Keratinocyte (primary cell): ENCODE data around the gene C14orf119. TPM values are rescaled to one million over a fixed set of nuclear protein-coding genes. Genes with fewer than 3 reads are reported as not detected.

ENCODE experiments used
- DNase-seq: peaks from one replicate; pipeline ENCODE4 v3.0.0-alpha.2; 2011; ENCODE audit warnings: low read depth, missing footprints, low spot score
- FAIRE-seq: peaks from 2 replicates; lab custom pipeline; 2011; peaks lifted over from hg19 to GRCh38; lab: Jason Lieb, UNC
- H2AFZ ChIP-seq: 2 replicates; pipeline ENCODE4 v1.6.0; 2012; ENCODE audit warnings: low read length, control low read depth, inconsistent platforms; ENCODE audit not compliant: control insufficient read depth
- H3K27ac ChIP-seq: 2 replicates; pipeline ENCODE4 v1.5.1; 2011; ENCODE audit warnings: low read length; ENCODE audit not compliant: control insufficient read depth, insufficient read depth
- H3K27me3 ChIP-seq: 3 replicates; pipeline ENCODE4 v1.6.0; 2011; ENCODE audit warnings: low read length; ENCODE audit not compliant: control insufficient read depth, insufficient read depth; ENCODE audit errors: extremely low read depth
- H3K36me3 ChIP-seq, 2 experiments: 2 replicates in 1 of 2; 3 replicates in 1 of 2; pipeline ENCODE4 v1.5.1; 2011; ENCODE audit warnings: low read length in 2 of 2, mild to moderate bottlenecking in 1 of 2; ENCODE audit not compliant: control insufficient read depth in 2 of 2, insufficient read depth in 2 of 2; ENCODE audit errors: extremely low read depth in 1 of 2
- H3K4me1 ChIP-seq: 3 replicates; pipeline ENCODE4 v1.5.1; 2011; ENCODE audit warnings: low read length; ENCODE audit not compliant: control insufficient read depth, insufficient read depth; ENCODE audit errors: extremely low read depth
- H3K4me2 ChIP-seq: 3 replicates; pipeline ENCODE4 v1.6.0; 2011; ENCODE audit warnings: low read depth, low read length; ENCODE audit not compliant: control insufficient read depth, insufficient read depth; ENCODE audit errors: extremely low read depth
- H3K4me3 ChIP-seq, 3 experiments: fragments of 200-600 bp in 1 of 3; sonication (generic) in 1 of 3; 2 replicates in 2 of 3; 3 replicates in 1 of 3; pipeline ENCODE4 v1.5.1; 2011 to 2016; ENCODE audit warnings: low read length in 3 of 3, mild to moderate bottlenecking in 3 of 3, control low read depth in 2 of 3, inconsistent platforms in 1 of 3, low read depth in 1 of 3, mixed read lengths in 1 of 3, mixed run types in 1 of 3, moderate library complexity in 1 of 3; ENCODE audit not compliant: control insufficient read depth in 2 of 3, insufficient read depth in 2 of 3; ENCODE audit errors: extremely low read depth in 1 of 3
- H3K79me2 ChIP-seq: 2 replicates; pipeline ENCODE4 v1.6.0; 2012; ENCODE audit warnings: low read length; ENCODE audit not compliant: control insufficient read depth, insufficient read depth
- H3K9ac ChIP-seq: 3 replicates; pipeline ENCODE4 v1.6.0; 2011; ENCODE audit warnings: low read length; ENCODE audit not compliant: control insufficient read depth, insufficient read depth; ENCODE audit errors: extremely low read depth
- H3K9me1 ChIP-seq: 3 replicates; pipeline ENCODE4 v1.6.0; 2011; ENCODE audit warnings: low read length; ENCODE audit not compliant: control insufficient read depth, insufficient read depth; ENCODE audit errors: extremely low read depth
- H3K9me3 ChIP-seq: 2 replicates; pipeline ENCODE4 v1.5.1; 2012; ENCODE audit warnings: low read depth, low read length; ENCODE audit not compliant: control insufficient read depth
- H4K20me1 ChIP-seq: 3 replicates; pipeline ENCODE4 v1.6.0; 2011; ENCODE audit warnings: low read length; ENCODE audit not compliant: control insufficient read depth, insufficient read depth; ENCODE audit errors: extremely low read depth
- CTCF ChIP-seq, 3 experiments: IDR thresholded peaks in 1 of 3; conservative IDR thresholded peaks in 1 of 3; optimal IDR thresholded peaks in 1 of 3; 2 replicates in 2 of 3; 3 replicates in 1 of 3; pipeline versions ENCODE3 to v1.5.1; 2011; ENCODE audit warnings: low read length in 3 of 3, mild to moderate bottlenecking in 3 of 3, moderate library complexity in 2 of 3, control low read depth in 1 of 3, inconsistent platforms in 1 of 3; ENCODE audit not compliant: insufficient read depth in 2 of 3; ENCODE audit errors: extremely low read depth in 1 of 3
- EZH2 ChIP-seq: IDR thresholded peaks from one replicate; pipeline ENCODE4 v1.6.1; 2012; ENCODE audit warnings: inconsistent platforms, mild to moderate bottlenecking, low read length, moderate library complexity
- dilution Hi-C: fragments of 300-500 bp; cut with MboI; formaldehyde crosslinking; loops from one replicate; pipeline ENCODE4 v1.7.0; 2020; ENCODE audit warnings: low sequenced_read_pairs; ENCODE audit not compliant: extremely low pct_ligation_motif_present
- polyA plus RNA-seq, 5 experiments: library from polyadenylated mRNA; depleted of rRNA in 3 of 5; stranded (reverse) in 3 of 5; stranded (forward) in 1 of 5; unstranded in 1 of 5; fragments of >200 nt; gene quantifications; 1 replicate in 1 of 5; 2 replicates in 3 of 5; 3 replicates in 1 of 5; pipeline versions ENCODE4 v1.2.1 to v1.2.3, GENCODE V29; 2011 to 2012; ENCODE audit warnings: missing spikeins in 2 of 5, low read depth in 1 of 5, low replicate concordance in 1 of 5

C14orf119 gene
- polyA plus RNA-seq, 1 donor (not counting 4 experiments of a cell fraction or from before 2014, with no cell fraction given): 73.7 TPM

GRCh38 chr14:23077962-23078361 lies 17.3 kb upstream of the C14orf119 start:
- Histone ChIP-seq H3K4me3 (no peak overlapping the region), H3K4me2 (no peak overlapping the region), H3K4me1 (peaks cover 15% of the 10 kb centered on the region), H2AFZ (no peak overlapping the region), H3K9me1 (no peaks in the 10 kb centered on the region), H3K27ac (peak overlapping the region; percentile 44), H3K9ac (no peak overlapping the region), H3K27me3 (no peaks in the 10 kb centered on the region), H3K9me3 (no peaks in the 10 kb centered on the region), H4K20me1 (no peaks in the 10 kb centered on the region), H3K79me2 (peaks cover 4% of the 10 kb centered on the region), H3K36me3 (peaks cover 17 to 56% of the 10 kb centered on the region in 2 experiments)
- TF ChIP-seq EZH2 (no peak), CTCF (optimal IDR thresholded peaks at IDR 0.05 in 1 of 3, IDR thresholded peaks at IDR 0.05 in 1 of 3, conservative IDR thresholded peaks at IDR 0.05 in 1 of 3; ENCODE audit: extremely low read depth in 1 of 3, insufficient read depth in 2 of 3, low read length in 3 of 3) (no peak)
- FAIRE-seq: no peak
- dilution Hi-C loops: no loop called here
- no peak for DNase-seq

GRCh38 chr14:23078692-23079116 lies 16.6 kb upstream of the C14orf119 start:
- DNase-seq (no peak), FAIRE-seq (peak; percentile 86)
- Histone ChIP-seq H3K4me1 (peaks cover 15% of the 10 kb centered on the region), H3K27ac (peak overlapping the region; percentile 44), H3K36me3 (peaks cover 18 to 61% of the 10 kb centered on the region in 2 experiments), H3K27me3 (no peaks in the 10 kb centered on the region), H3K4me3 (no peak overlapping the region), H2AFZ (no peak overlapping the region), H4K20me1 (no peaks in the 10 kb centered on the region), H3K4me2 (peak overlapping the region; percentile 20), H3K9ac (peak overlapping the region; percentile 18), H3K79me2 (peaks cover 4% of the 10 kb centered on the region), H3K9me3 (no peaks in the 10 kb centered on the region), H3K9me1 (no peaks in the 10 kb centered on the region)
- TF ChIP-seq EZH2 (no peak), CTCF (optimal IDR thresholded peaks at IDR 0.05 in 1 of 3, IDR thresholded peaks at IDR 0.05 in 1 of 3, conservative IDR thresholded peaks at IDR 0.05 in 1 of 3; ENCODE audit: extremely low read depth in 1 of 3, insufficient read depth in 2 of 3, low read length in 3 of 3) (no peak)
- dilution Hi-C loops: no loop called here
